A549 (cell line): Measurements from ENCODE around the gene MED23.

ENCODE experiments used
- CBX8 ChIP-seq: fragments of 200-600 bp; sonication (generic); IDR thresholded peaks from 2 replicates; pipeline ENCODE4 v1.6.1; 2016
- CTCF ChIP-seq: fragments of >200 bp; sonication (Bioruptor Twin); formaldehyde crosslinking; IDR thresholded peaks from 3 replicates; pipeline ENCODE4 v1.5.1; 2016
- EP300 ChIP-seq, 2 experiments: fragments of >200 bp; sonication (Bioruptor Twin); formaldehyde crosslinking; IDR thresholded peaks; 2 replicates in 1 of 2; 3 replicates in 1 of 2; pipeline ENCODE4 v1.6.1; 2016 to 2017
- KDM1A ChIP-seq: fragments of 200-600 bp; sonication (generic); IDR thresholded peaks from 2 replicates; pipeline ENCODE4 v1.6.1; 2016; ENCODE audit warnings: low read depth, mild to moderate bottlenecking
- POLR2A ChIP-seq: IDR thresholded peaks from 2 replicates; pipeline ENCODE4 v1.6.1; 2012; ENCODE audit warnings: mild to moderate bottlenecking, low read length
- REST ChIP-seq: fragments of 200-600 bp; sonication (generic); IDR thresholded peaks from 2 replicates; pipeline ENCODE4 v1.6.1; 2016; ENCODE audit warnings: antibody characterized with exemption, mild to moderate bottlenecking, moderate library complexity
- RFX5 ChIP-seq: fragments of 450-650 bp; IDR thresholded peaks from 2 replicates; pipeline ENCODE4 v1.7.1; 2014; ENCODE audit warnings: antibody characterized with exemption, mild to moderate bottlenecking, moderate library complexity
- SMC3 ChIP-seq: fragments of >200 bp; sonication (Bioruptor Twin); formaldehyde crosslinking; IDR thresholded peaks from 3 replicates; pipeline ENCODE4 v1.6.1; 2018; ENCODE audit warnings: inconsistent platforms
- USF2 ChIP-seq: fragments of 450-650 bp; IDR thresholded peaks from 2 replicates; pipeline ENCODE4 v1.6.1; 2014; ENCODE audit warnings: antibody characterized with exemption
- ZFP36 ChIP-seq: fragments of 450-650 bp; IDR thresholded peaks from 2 replicates; pipeline ENCODE4 v1.6.1; 2014; ENCODE audit warnings: borderline replicate concordance; ENCODE audit not compliant: partially characterized antibody

DNA sequence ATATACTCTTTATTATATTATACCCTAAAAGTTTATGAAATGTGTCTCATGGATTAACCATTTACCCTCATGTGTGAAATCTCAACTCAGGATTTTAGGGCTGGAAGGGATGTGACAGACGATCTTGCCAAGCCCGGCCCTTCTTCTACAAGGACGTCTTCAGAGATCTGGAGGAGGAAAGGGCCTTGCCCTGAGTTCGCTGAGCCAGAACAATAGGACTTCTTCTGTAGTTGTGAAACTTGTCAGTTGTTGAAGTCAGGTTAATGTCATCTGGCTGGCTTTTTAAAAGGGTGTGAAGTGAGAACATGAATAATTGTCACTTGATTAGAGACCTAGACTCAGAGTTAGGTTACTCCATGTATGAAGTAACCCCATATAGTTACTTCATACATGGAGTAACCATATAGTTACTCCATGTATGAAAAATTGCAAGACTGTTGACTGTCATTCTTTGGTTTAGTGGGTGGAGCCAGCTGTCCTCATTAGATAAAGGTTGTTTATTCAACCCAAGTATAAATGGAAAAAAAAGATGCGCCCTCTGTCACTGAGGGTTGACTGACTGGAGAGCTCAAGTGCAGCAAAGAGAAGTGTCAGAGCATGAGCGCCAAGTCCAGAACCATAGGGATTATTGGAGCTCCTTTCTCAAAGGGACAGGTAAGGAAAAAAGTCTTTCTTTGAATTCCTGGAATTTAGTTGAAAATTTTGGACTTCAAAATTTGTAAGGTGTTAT is 55.2 kb downstream of the MED23 start, which contains the start of gene ARG1:
- TF ChIP-seq KDM1A (no peak), CTCF (no peak), POLR2A (no peak), REST (no peak), CBX8 (no peak), EP300 (IDR thresholded peaks at IDR 0.05) (no peak), SMC3 (no peak), ZFP36 (no peak), USF2 (no peak), RFX5 (no peak)
